HG02798 (cell line): ENCODE results near the gene COA1.
"Not testable (repeated sequence)": the region's sequence is repeated elsewhere in the genome, so short reads cannot be mapped to it uniquely, and the experiment has no call there.

Source experiments
- ATAC-seq: cut with Tn5 transposase; IDR thresholded peaks from one replicate; pipeline ENCODE4 v1.9.1; 2021; ENCODE audit warnings: mild to moderate bottlenecking; ENCODE audit not compliant: unreplicated experiment, poor library complexity

The COA1 gene

GRCh38 chr7:43693687-43694398 lies 35.5 kb downstream of the COA1 start:
- no peak for ATAC-seq

- no peak for ATAC-seq
Observed at GRCh38 chr7:43692582-43693373, 36.5 kb downstream of the COA1 start.

DNA sequence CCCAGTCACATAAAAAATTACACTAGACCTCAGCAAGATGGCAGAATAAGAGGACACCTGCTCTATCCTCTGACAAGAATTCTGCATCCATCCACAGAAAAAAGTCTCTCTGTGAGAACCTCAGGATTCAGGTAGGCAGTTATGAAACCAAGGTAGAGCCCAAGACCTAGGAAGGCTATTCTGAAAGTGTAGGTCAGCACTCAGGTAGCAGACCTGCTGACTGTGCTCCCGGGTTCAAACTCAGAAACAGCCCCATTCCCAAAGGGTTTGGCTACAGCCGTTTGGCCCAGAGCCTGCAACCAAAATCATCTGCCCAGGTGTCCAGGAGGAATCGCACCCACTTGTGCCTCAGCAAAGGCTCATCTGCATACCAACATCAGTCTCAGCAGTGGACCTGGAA lies 37.7 kb downstream of the COA1 start:
- no peak for ATAC-seq

DNA sequence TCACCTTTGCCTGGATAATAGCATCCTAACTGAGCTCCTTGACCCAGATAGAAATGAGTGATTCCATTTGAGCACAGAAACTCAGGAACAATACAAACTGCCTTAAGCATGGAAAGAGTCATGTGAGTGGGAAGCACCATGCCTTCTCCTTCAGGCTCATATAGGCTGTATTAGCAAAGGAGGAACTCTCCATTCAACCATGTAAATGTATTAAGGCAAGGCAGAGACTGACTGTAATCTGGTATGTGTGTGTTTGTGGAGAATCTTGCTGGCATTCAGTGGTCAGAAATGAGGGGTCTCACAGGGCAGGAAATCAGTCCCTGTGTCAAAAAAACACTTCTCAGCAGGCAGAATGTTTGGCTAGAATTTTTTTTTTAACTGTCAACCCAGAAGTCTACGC lies 40.2 kb downstream of the COA1 start:
- ATAC-seq: no peak

GRCh38 chr7:43687866-43688265 lies 41.5 kb downstream of the COA1 start:
- ATAC-seq: not testable (repeated sequence)

DNA sequence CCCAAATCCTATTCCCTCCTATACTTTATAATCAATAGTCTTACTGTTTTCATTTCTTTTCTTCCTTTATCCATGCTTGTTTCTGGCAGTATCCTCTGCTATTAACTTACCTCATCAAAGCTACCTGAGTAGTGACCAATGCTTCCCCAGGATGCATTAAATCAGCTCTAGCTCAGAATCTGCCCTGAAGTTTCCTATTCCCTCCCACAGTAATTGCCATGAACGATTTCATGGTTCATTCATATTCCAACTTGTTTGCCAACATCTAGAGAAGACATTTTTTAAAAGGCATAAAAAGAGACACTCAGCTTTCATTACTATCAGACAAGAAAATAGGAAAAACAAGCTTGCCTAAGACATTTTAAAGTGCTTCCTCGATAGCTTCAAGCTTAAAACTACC lies 42.3 kb downstream of the COA1 start:
- no peak for ATAC-seq

DNA sequence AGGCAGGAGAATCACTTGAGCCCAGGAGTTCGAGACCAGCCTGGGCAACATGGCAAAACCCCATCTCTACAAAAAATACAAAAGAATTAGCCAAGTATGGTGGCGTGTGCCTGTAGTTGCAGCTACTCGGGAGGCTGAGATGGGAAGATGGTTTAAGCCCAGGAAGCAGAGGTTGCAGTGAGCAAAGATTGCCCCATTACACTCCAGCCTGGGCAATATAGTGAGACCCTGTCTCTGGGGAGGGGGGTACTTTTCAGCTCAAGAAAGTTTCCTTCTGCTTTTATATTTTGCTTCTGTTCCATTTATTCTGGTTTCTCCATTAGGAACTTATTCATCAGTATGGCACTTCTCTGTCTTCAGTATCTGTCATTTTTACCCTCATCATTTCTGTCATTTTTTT lies 48.6 kb downstream of the COA1 start:
- ATAC-seq: no peak

DNA sequence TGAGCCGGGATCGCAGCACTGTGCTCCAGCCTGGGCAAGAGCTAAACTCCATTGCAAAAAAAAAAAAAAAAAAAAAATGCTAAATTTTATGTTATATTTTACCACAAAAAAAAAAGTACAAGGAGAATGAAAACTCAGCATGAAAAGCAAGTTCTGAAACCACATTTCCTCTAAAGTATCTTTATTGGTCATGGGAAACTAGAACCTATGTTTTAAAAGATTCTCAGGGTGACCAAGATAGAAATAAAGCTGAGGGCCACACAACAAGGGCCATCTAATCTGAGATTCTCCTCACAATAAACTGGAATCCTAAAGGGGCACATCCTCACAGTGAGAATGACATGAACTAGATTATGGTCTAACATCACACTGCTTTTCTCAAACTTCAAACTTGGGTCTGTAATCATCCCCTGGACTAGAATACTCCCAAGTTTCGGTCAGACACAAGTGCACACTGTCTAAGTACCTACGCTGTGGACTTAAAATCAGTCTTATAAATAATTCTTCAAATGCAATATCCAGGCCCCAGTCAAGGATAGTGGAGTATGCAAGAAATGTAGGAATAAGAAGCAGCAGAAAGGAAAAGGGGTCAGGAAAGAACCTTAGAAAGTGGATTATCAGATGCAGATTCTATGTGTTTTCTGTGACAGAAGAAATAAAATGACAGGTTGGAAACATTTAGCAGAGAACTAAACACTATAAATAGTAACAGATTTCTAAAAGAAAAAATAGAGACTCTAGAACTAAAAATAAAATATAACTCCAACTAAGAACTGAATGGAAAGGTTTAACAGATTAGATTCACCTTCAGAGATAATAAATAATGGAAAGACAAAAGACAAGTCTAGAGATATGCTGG lies 49.9 kb downstream of the COA1 start:
- no peak for ATAC-seq

DNA sequence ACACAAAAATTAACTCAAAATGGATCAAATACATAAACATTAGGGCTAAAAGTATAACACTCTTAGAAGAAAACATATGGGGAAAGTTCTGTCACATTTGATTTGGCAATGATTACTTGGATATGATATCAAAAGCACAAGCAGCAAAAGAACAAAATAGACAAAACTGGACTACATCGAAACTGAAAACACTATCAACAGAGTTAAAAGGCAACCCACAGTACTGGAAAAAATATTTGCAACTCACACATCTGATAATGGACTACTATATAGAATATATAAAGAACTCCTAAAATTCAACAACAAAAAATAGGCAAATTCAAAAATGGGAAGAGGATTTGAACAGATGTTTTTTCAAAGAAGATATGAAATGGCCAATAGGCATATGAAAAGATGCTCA lies 51.0 kb downstream of the COA1 start:
- no peak for ATAC-seq

DNA sequence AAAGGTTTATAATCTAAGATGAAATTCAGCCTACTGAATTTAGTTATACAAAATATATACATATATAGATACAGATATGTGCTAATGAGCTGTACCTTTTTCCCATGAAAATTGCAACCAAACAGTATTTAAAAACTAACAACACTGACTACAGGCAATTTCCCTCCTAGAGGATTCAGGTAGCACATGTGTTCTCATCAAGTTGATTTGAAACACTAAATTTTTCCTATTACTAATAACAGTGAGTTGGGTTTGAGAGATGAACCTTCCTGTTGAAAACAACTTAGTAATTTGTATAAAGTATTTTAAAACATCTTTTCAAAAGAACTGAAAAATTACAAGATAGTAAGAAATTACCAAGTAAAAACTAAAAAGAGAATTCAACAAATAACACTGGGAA lies 51.5 kb downstream of the COA1 start:
- no peak for ATAC-seq

- ATAC-seq: no peak
Observed at GRCh38 chr7:43674559-43675436, 54.5 kb downstream of the COA1 start.

- not testable (repeated sequence) for ATAC-seq
Observed at GRCh38 chr7:43673243-43673976, 55.9 kb downstream of the COA1 start.

GRCh38 chr7:43671521-43671920 lies 57.8 kb downstream of the COA1 start:
- ATAC-seq: no peak

DNA sequence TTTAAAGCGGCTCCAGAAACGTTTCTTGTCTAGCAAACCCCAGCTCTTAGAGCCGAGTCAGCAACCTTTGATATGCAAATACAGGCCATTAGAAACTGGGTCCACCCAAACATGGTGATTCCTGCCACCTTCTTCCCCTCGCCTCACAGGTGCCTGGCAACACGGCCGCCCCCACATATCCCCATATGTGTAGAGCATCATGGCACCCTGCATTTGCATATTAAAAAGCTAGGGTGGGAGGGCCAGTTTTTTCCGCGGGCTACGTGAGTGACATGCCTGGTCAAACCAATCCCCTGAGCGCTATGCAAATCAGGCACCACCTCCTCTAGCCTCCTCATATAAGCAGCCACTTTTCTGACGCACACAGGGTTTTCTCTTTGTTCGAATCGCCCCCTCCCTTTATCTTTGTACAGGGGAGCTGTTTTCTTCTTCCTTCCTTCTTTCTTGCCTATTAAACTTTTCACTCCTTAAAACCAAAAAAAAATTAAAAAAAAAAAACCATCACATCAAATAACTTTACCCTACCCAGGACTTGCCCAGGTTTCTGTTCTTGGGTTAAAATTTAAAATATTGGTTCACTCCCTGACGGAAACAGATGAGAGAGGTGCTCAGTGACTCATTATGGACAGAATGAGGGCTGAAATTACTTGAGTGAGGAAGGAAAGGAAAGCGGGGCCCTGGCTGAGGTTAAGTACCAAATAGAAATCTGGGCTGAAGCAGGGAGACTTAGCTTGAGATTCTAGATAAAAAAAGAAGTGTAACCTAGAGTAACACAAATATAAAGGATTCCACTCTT lies 59.8 kb downstream of the COA1 start:
- ATAC-seq: no peak

DNA sequence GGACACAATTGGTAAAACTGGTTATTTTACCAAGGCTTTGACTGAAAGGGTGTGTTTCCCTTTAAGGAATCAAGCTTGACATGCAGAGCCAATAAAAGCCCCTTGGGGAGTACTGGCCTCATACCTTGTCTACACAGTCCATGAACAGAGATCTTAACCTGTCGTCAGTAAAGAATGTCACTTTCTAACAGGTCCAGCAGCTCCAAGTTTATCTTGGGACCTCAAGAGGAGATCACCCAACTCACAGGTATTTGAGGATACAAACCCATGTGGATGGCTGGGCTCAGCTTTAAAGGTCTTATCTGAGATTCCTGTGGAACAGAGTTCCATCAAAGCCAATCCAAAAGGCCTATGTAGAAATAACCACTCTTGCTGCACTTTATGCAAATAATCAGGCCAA lies 61.3 kb downstream of the COA1 start:
- no peak for ATAC-seq

- no peak for ATAC-seq
Observed at GRCh38 chr7:43666938-43667337, 62.4 kb downstream of the COA1 start.

- ATAC-seq: no peak
Observed at GRCh38 chr7:43664681-43665080, 64.6 kb downstream of the COA1 start.

DNA sequence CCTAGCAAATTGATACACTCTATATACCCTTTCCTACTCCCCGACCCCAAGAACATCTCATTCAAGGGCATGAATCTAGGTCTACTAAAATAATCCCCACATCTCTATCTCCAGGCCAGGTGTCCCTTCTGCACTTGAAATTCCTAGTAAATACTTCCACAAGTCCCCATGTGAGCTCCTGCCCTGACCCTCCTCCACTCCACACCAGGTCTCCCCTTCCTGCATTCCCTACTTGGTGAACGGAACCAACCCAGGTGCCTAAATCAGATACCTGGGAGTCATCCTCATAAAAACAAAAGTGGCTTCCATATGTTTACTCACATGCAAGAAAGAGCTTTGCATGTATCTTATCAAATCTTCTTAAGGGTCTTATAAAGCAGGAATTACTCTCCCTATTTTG lies 69.2 kb downstream of the COA1 start:
- ATAC-seq: no peak

DNA sequence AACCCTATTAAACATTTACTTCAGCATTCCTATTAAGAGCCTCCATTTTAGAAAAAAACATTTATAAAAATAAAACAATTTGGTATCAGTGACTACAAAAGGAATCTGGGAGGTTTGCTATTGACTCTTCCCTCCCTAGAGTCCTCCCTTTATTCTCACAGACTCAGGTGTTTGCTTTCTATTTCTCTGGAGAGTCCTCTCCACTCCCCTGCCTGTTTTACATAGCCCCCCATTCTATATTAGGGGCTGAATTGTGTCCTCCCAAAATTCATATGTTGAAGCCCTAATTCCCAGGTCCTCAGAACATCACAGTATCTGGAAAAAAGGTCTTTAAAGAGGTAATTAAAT lies 69.8 kb downstream of the COA1 start:
- ATAC-seq: no peak
